ENCODE measurements around the gene GNG7.

- TF ChIP-seq, protein P1, sequence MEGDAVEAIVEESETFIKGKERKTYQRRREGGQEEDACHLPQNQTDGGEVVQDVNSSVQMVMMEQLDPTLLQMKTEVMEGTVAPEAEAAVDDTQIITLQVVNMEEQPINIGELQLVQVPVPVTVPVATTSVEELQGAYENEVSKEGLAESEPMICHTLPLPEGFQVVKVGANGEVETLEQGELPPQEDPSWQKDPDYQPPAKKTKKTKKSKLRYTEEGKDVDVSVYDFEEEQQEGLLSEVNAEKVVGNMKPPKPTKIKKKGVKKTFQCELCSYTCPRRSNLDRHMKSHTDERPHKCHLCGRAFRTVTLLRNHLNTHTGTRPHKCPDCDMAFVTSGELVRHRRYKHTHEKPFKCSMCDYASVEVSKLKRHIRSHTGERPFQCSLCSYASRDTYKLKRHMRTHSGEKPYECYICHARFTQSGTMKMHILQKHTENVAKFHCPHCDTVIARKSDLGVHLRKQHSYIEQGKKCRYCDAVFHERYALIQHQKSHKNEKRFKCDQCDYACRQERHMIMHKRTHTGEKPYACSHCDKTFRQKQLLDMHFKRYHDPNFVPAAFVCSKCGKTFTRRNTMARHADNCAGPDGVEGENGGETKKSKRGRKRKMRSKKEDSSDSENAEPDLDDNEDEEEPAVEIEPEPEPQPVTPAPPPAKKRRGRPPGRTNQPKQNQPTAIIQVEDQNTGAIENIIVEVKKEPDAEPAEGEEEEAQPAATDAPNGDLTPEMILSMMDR (IDR thresholded peaks at IDR 0.05; ENCODE audit: low read depth, low read length): no peak
- no peak for TF ChIP-seq EZH2phosphoT487 (IDR thresholded peaks at IDR 0.05; ENCODE audit: low read depth)
Observed at GRCh38 chr19:2639999-2640398, 62.5 kb downstream of the GNG7 start.
